HL-60/S4 (cell line): ENCODE results near the gene LNPK.
"Not testable (repeated sequence)": the region's sequence is repeated elsewhere in the genome, so short reads cannot be mapped to it uniquely, and the experiment has no call there.

Source experiments
- in situ Hi-C: fragments of 300-500 bp; cut with MboI; formaldehyde crosslinking; loops from 2 replicates; pipeline ENCODE4 v1.14.3; 2022; ENCODE audit warnings: low sequenced_read_pairs

LNPK gene

GRCh38 chr2:176001916-176002687, at the start of gene LNPK:
Gene LNPK, minus strand, starts transcription at chr2:176002267. Its CDS starts 6,683 bp downstream, at chr2:175995584.
- in situ Hi-C loops: no loop called here

GRCh38 chr2:176039375-176039774, 37.3 kb upstream of the LNPK start:
- in situ Hi-C loops: no loop called here

- in situ Hi-C loops: no loop called here
Measured at GRCh38 chr2:176038694-176039093, 36.6 kb upstream of the LNPK start.

GRCh38 chr2:176035013-176035691, 33.1 kb upstream of the LNPK start:
- in situ Hi-C loops: no loop called here

GRCh38 chr2:176027806-176028205, 25.7 kb upstream of the LNPK start:
- in situ Hi-C loops: no loop called here

- in situ Hi-C loops: no loop called here
Measured at GRCh38 chr2:176025932-176026331, 23.9 kb upstream of the LNPK start.

- in situ Hi-C loops: no loop called here
Measured at GRCh38 chr2:176024083-176024482, 22.0 kb upstream of the LNPK start.

- in situ Hi-C loops: no loop called here
Measured at GRCh38 chr2:176022048-176022447, 20.0 kb upstream of the LNPK start.

- in situ Hi-C loops: no loop called here
Measured at GRCh38 chr2:176020400-176020799, 18.3 kb upstream of the LNPK start.

- in situ Hi-C loops: no loop called here
Measured at GRCh38 chr2:176018708-176019107, 16.6 kb upstream of the LNPK start.

- in situ Hi-C loops: no loop called here
Measured at GRCh38 chr2:176009445-176009844, 7.4 kb upstream of the LNPK start.

- in situ Hi-C loops: no loop called here
Measured at GRCh38 chr2:176004934-176005333, 2.9 kb upstream of the LNPK start.

GRCh38 chr2:176003958-176004357, 1.9 kb upstream of the LNPK start:
- in situ Hi-C loops: no loop called here

- in situ Hi-C loops: no loop called here
Measured at GRCh38 chr2:176002688-176003210, 682 bp upstream of the LNPK start.

- in situ Hi-C loops: no loop called here
Measured at GRCh38 chr2:176001281-176001915, 669 bp downstream of the LNPK start.

GRCh38 chr2:175999283-175999819, 2.7 kb downstream of the LNPK start:
- in situ Hi-C loops: no loop called here

GRCh38 chr2:175990099-175990498, 12.0 kb downstream of the LNPK start:
- in situ Hi-C loops: no loop called here

GRCh38 chr2:175987126-175987525, 14.9 kb downstream of the LNPK start:
- in situ Hi-C loops: not testable (repeated sequence)

- in situ Hi-C loops: no loop called here
Measured at GRCh38 chr2:175984846-175985245, 17.2 kb downstream of the LNPK start.

- in situ Hi-C loops: no loop called here
Measured at GRCh38 chr2:175981551-175981950, 20.5 kb downstream of the LNPK start.

- in situ Hi-C loops: no loop called here
Measured at GRCh38 chr2:175976391-175977157, 25.5 kb downstream of the LNPK start.
